T-cell (primary cell): ENCODE data around the gene SNAP25. TPM values are rescaled to one million over a fixed set of nuclear protein-coding genes. Genes with fewer than 3 reads are reported as not detected.

ENCODE experiments used
- ATAC-seq, 4 experiments: fragments of 200-7000 bp in 3 of 4; fragments of 150-1000 bp in 1 of 4; cut with Tn5 transposase; replicated peaks in 1 of 4; 1 replicate in 3 of 4; 2 replicates in 1 of 4; pipeline ENCODE4 v1.10.0; 2021; ENCODE audit warnings: moderate library complexity in 3 of 4, mild to moderate bottlenecking in 2 of 4, moderate number of reproducible peaks in 1 of 4
- CTCF ChIA-PET, 2 donors: fragments of 300-600 bp; sonication (Branson Sonifier 250); formaldehyde crosslinking; loops; one replicate each; lab custom pipeline; 2022; ENCODE audit warnings: antibody characterized with exemption in 2 of 2; lab: Charles Lee
- POLR2A ChIA-PET, 2 donors: fragments of 300-600 bp; sonication (Branson Sonifier 250); formaldehyde crosslinking; loops; one replicate each; lab custom pipeline; 2022; ENCODE audit warnings: antibody characterized with exemption in 2 of 2; lab: Charles Lee
- DNase-seq, 35 experiments: peaks; one replicate each; pipeline versions ENCODE4 v3.0.0 to v3.0.0-alpha.2; 2013 to 2023
- H3K27ac ChIP-seq: one replicate; pipeline ENCODE4 v1.5.1; 2013; ENCODE audit warnings: low read length
- H3K27me3 ChIP-seq, 2 experiments: replicated peaks in 1 of 2; 1 replicate in 1 of 2; 2 replicates in 1 of 2; pipeline versions ENCODE4 v1.6.1 to v1.7.0; 2013; ENCODE audit warnings: low read length in 1 of 2, mixed read lengths in 1 of 2; ENCODE audit not compliant: control insufficient read depth in 2 of 2, insufficient read depth in 2 of 2; ENCODE audit errors: extremely low read depth in 1 of 2
- H3K36me3 ChIP-seq, 2 donors: 1 replicate in 1 of 2; 2 replicates in 1 of 2; pipeline versions ENCODE4 v1.6.1 to v1.7.0; 2013; ENCODE audit warnings: low read length in 1 of 2; ENCODE audit not compliant: control insufficient read depth in 2 of 2, insufficient read depth in 1 of 2; ENCODE audit errors: extremely low read depth in 1 of 2
- H3K4me1 ChIP-seq, 2 experiments: 1 replicate in 1 of 2; 2 replicates in 1 of 2; pipeline versions ENCODE4 v1.6.1 to v1.7.0; 2013; ENCODE audit warnings: low read length in 2 of 2, mixed read lengths in 1 of 2; ENCODE audit not compliant: insufficient read depth in 2 of 2, control insufficient read depth in 1 of 2; ENCODE audit errors: extremely low read depth in 1 of 2
- H3K4me3 ChIP-seq, 2 donors: 1 replicate in 1 of 2; 2 replicates in 1 of 2; pipeline versions ENCODE4 v1.5.1 to v1.7.0; 2013; ENCODE audit warnings: mild to moderate bottlenecking in 2 of 2, low read length in 1 of 2, moderate library complexity in 1 of 2; ENCODE audit not compliant: control insufficient read depth in 1 of 2; ENCODE audit errors: extremely low read depth in 1 of 2
- H3K9me3 ChIP-seq: 2 replicates; pipeline ENCODE4 v1.7.0; 2013
- H3K27ac Mint-ChIP-seq, 2 donors: one replicate each; pipeline ENCODE4 v1.8.0; 2020 to 2021; ENCODE audit warnings: mild to moderate bottlenecking in 2 of 2, mixed read lengths in 2 of 2
- H3K27me3 Mint-ChIP-seq, 2 donors: one replicate each; pipeline ENCODE4 v1.8.0; 2021 to 2022; ENCODE audit warnings: mixed read lengths in 2 of 2
- H3K36me3 Mint-ChIP-seq: one replicate; pipeline ENCODE4 v1.8.0; 2021; ENCODE audit warnings: mixed read lengths
- H3K4me1 Mint-ChIP-seq, 3 donors: one replicate each; pipeline ENCODE4 v1.8.0; 2020 to 2022; ENCODE audit warnings: mixed read lengths in 3 of 3, mild to moderate bottlenecking in 1 of 3
- H3K4me3 Mint-ChIP-seq, 3 donors: one replicate each; pipeline ENCODE4 v1.8.0; 2020 to 2022; ENCODE audit warnings: mild to moderate bottlenecking in 3 of 3, mixed read lengths in 3 of 3, moderate library complexity in 3 of 3
- H3K9me3 Mint-ChIP-seq, 3 donors: one replicate each; pipeline ENCODE4 v1.8.0; 2020 to 2022; ENCODE audit warnings: mixed read lengths in 3 of 3
- WGBS: methylation state at CpG from one replicate; pipeline ENCODE4 v1.1.5; 2013; ENCODE audit warnings: missing lambda C conversion rate; ENCODE audit not compliant: insufficient coverage; 5-methylcytosine and 5-hydroxymethylcytosine counted together
- total RNA-seq, 35 experiments: library from RNA in 6 of 35; stranded (reverse) in 6 of 35; fragments of 120-200 nt in 1 of 35; gene quantifications; one replicate each; pipeline versions ENCODE4 v1.2.1 to v1.2.4 and lab custom pipeline; 2013 to 2026

The SNAP25 gene
- total RNA-seq, 5 donors from 2014 or later (not counting 1 experiment from before 2014, with no cell fraction given): 0.18 TPM; not detected in 4

DNA sequence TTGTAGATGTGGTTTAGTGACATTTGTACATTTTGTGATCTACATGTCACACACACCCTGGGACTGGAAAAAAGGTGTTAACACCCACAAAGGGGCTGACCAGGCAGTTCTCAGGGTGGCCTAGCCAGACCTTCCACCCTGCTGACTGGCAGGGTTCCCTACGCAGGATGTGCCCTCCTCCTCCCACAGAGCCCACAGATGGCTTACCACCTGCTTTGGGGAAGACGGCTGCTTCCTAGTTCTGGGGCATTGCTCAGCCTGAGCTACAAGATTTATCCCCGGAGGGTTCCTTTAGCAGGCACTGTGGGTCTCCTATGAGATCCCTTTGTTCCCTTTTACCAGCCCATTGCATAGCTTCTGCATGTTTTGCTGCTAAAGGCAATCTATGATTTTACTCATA is 35.1 kb downstream of the SNAP25 start:
- Histone ChIP-seq H3K4me3 (no peak overlapping the region), H3K4me1 (no peaks in the 10 kb centered on the region), H3K36me3 (no peaks in the 10 kb centered on the region), H3K27ac (no peak overlapping the region), H3K9me3 (no peaks in the 10 kb centered on the region), H3K27me3 (no peaks in the 10 kb centered on the region)
- ATAC-seq: no peak
- no peaks in the 10 kb centered on the region for H3K4me1 Mint-ChIP-seq
- ChIA-PET CTCF (no interaction called here), POLR2A (no interaction called here)
- no peak for DNase-seq
- no peaks in the 10 kb centered on the region for H3K9me3 Mint-ChIP-seq
- H3K27me3 Mint-ChIP-seq: peaks cover 0 to 3% of the 10 kb centered on the region in 2 donors
- H3K27ac Mint-ChIP-seq: no peak overlapping the region
- 3% methylated on average over 3 of the region's 3 CpGs for WGBS
- no peak overlapping the region for H3K4me3 Mint-ChIP-seq
- no peaks in the 10 kb centered on the region for H3K36me3 Mint-ChIP-seq

DNA sequence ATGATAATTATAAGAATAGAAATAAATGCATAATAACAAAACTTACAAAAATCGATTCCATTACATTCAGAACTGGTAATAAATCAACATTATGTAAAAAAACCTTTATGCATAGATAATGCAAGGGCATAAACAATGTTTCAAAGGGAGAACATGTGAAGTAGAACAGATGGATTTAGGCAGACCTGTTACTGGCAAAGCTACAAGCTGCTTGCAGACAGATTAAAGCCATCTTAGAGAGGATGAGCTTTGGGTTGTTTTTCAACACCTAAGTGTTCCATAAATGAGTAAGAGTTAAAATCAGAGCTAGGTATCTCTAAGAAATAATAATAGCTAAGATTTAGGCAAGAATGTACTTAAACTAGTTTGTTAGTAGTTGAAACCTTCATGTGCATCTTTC is 37.2 kb downstream of the SNAP25 start:
- Mint-ChIP-seq H3K4me1 (no peaks in the 10 kb centered on the region), H3K36me3 (no peaks in the 10 kb centered on the region), H3K27me3 (peaks cover 0 to 3% of the 10 kb centered on the region in 2 donors), H3K4me3 (no peak overlapping the region), H3K27ac (no peak overlapping the region), H3K9me3 (no peaks in the 10 kb centered on the region)
- H3K27ac ChIP-seq: no peak overlapping the region
- no peaks in the 10 kb centered on the region for H3K27me3 ChIP-seq
- H3K36me3 ChIP-seq: no peaks in the 10 kb centered on the region
- H3K4me3 ChIP-seq: no peak overlapping the region
- ATAC-seq (no peak), DNase-seq (no peak)
- H3K4me1 ChIP-seq: no peaks in the 10 kb centered on the region
- ChIA-PET CTCF (no interaction called here), POLR2A (no interaction called here)
- WGBS: no CpG with 5 or more reads among the region's 1 CpG
- H3K9me3 ChIP-seq: no peaks in the 10 kb centered on the region

DNA sequence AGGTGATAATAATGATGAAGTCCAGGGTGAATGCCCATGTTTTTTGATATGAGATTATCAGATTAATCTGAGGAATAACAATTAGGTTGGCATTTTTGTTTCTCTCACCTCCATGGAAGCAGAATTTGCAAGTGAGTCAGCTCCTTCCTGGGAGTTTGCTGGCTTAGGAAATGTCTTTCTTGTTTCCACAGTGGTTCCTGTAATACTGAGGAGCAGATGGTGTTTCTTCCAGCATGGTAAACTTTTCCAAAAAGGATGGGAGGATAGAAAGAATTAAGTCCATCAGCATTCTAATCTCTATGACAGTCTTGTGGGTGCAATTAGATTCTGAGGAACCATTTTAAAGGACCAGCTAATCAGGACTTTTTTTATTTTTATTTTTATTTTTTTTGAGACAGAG is 40.5 kb downstream of the SNAP25 start:
- H3K36me3 Mint-ChIP-seq: no peaks in the 10 kb centered on the region
- H3K9me3 ChIP-seq: no peaks in the 10 kb centered on the region
- no peak overlapping the region for H3K27ac Mint-ChIP-seq
- ChIA-PET CTCF (no interaction called here), POLR2A (no interaction called here)
- no peaks in the 10 kb centered on the region for H3K27me3 Mint-ChIP-seq
- H3K4me3 Mint-ChIP-seq: no peak overlapping the region
- no peaks in the 10 kb centered on the region for H3K36me3 ChIP-seq
- no peak overlapping the region for H3K27ac ChIP-seq
- no peaks in the 10 kb centered on the region for H3K27me3 ChIP-seq
- DNase-seq (no peak), ATAC-seq (no peak)
- no peaks in the 10 kb centered on the region for H3K4me1 Mint-ChIP-seq
- no peaks in the 10 kb centered on the region for H3K9me3 Mint-ChIP-seq
- H3K4me3 ChIP-seq: no peak overlapping the region
- H3K4me1 ChIP-seq: no peaks in the 10 kb centered on the region

DNA sequence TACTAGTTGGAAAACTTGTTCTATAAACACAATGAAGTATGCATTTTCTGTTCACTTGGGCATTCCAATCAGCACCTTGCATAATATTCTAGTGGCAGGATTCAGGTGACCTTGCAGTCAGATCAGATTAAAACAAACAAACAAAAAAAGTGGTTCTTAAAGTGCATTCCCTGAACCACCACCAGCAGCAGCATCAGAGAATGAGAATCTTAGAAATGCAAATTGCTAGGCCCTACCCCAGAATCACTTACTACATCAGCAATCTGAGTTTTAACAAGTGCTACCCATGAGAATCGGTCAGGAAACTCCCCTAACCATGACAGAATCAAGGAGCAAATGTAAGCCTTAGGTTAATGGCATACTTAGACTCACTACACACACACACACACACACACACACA is 41.7 kb downstream of the SNAP25 start:
- Mint-ChIP-seq H3K9me3 (no peaks in the 10 kb centered on the region), H3K36me3 (no peaks in the 10 kb centered on the region), H3K27me3 (peaks cover 0 to 2% of the 10 kb centered on the region in 2 donors), H3K27ac (no peak overlapping the region), H3K4me1 (no peaks in the 10 kb centered on the region), H3K4me3 (no peak overlapping the region)
- CTCF ChIA-PET: no interaction called here
- Histone ChIP-seq H3K27me3 (no peaks in the 10 kb centered on the region), H3K4me3 (no peak overlapping the region), H3K27ac (no peak overlapping the region), H3K9me3 (no peaks in the 10 kb centered on the region), H3K36me3 (no peaks in the 10 kb centered on the region), H3K4me1 (no peaks in the 10 kb centered on the region)
- no peak for ATAC-seq
- POLR2A ChIA-PET: no interaction called here
- no peak for DNase-seq
- no CpG with 5 or more reads among the region's 1 CpG for WGBS

- H3K9me3 Mint-ChIP-seq: no peaks in the 10 kb centered on the region
- CTCF ChIA-PET: no interaction called here
- Histone ChIP-seq H3K4me3 (no peak overlapping the region), H3K27ac (no peak overlapping the region), H3K9me3 (no peaks in the 10 kb centered on the region), H3K27me3 (no peaks in the 10 kb centered on the region), H3K36me3 (no peaks in the 10 kb centered on the region), H3K4me1 (no peaks in the 10 kb centered on the region)
- POLR2A ChIA-PET: no interaction called here
- no peak for ATAC-seq
- H3K4me3 Mint-ChIP-seq: no peak overlapping the region
- H3K27me3 Mint-ChIP-seq: peaks cover 0 to 5% of the 10 kb centered on the region in 2 donors
- DNase-seq: no peak
- H3K36me3 Mint-ChIP-seq: no peaks in the 10 kb centered on the region
- WGBS: 86% methylated on average over 1 of the region's 2 CpGs
- no peak overlapping the region for H3K27ac Mint-ChIP-seq
- no peaks in the 10 kb centered on the region for H3K4me1 Mint-ChIP-seq
Observed at GRCh38 chr20:10261702-10262101, 43.1 kb downstream of the SNAP25 start.

GRCh38 chr20:10263385-10264165 is 44.9 kb downstream of the SNAP25 start:
- H3K27me3 Mint-ChIP-seq: peaks cover 3 to 5% of the 10 kb centered on the region in 2 donors
- POLR2A ChIA-PET: no interaction called here
- no peaks in the 10 kb centered on the region for H3K36me3 ChIP-seq
- no peak overlapping the region for H3K27ac Mint-ChIP-seq
- no peaks in the 10 kb centered on the region for H3K4me1 Mint-ChIP-seq
- H3K27ac ChIP-seq: no peak overlapping the region
- H3K4me3 Mint-ChIP-seq: no peak overlapping the region
- no peaks in the 10 kb centered on the region for H3K36me3 Mint-ChIP-seq
- no peaks in the 10 kb centered on the region for H3K9me3 Mint-ChIP-seq
- H3K27me3 ChIP-seq: no peaks in the 10 kb centered on the region
- CTCF ChIA-PET: no interaction called here
- H3K4me1 ChIP-seq: no peaks in the 10 kb centered on the region
- ATAC-seq (no peak), DNase-seq (no peak)
- 100% methylated on average over 1 of the region's 7 CpGs for WGBS
- H3K4me3 ChIP-seq: no peak overlapping the region
- H3K9me3 ChIP-seq: no peaks in the 10 kb centered on the region

- Histone ChIP-seq H3K4me1 (no peaks in the 10 kb centered on the region), H3K27me3 (peaks cover 0 to 2% of the 10 kb centered on the region in 2 experiments), H3K27ac (no peak overlapping the region), H3K9me3 (no peaks in the 10 kb centered on the region), H3K36me3 (no peaks in the 10 kb centered on the region), H3K4me3 (no peak overlapping the region)
- ChIA-PET POLR2A (no interaction called here), CTCF (no interaction called here)
- no peaks in the 10 kb centered on the region for H3K36me3 Mint-ChIP-seq
- no peak overlapping the region for H3K4me3 Mint-ChIP-seq
- H3K27ac Mint-ChIP-seq: no peak overlapping the region
- H3K27me3 Mint-ChIP-seq: peaks cover 3 to 5% of the 10 kb centered on the region in 2 donors
- DNase-seq: no peak
- WGBS: 100% methylated on average over 1 of the region's 2 CpGs
- H3K4me1 Mint-ChIP-seq: no peaks in the 10 kb centered on the region
- ATAC-seq: no peak
- no peaks in the 10 kb centered on the region for H3K9me3 Mint-ChIP-seq
Observed at GRCh38 chr20:10264166-10264558, 45.5 kb downstream of the SNAP25 start.
